ES-I3 (cell line): ENCODE data around the gene GULP1.

ENCODE experiments used
- H3K36me3 ChIP-seq: 2 replicates; pipeline ENCODE4 v1.6.1; 2013; ENCODE audit warnings: mild to moderate bottlenecking, low read length, control low read depth, moderate library complexity; ENCODE audit not compliant: insufficient read depth
- H3K4me1 ChIP-seq: 2 replicates; pipeline ENCODE4 v1.6.1; 2013; ENCODE audit warnings: mild to moderate bottlenecking, control low read depth, low read length; ENCODE audit not compliant: insufficient read depth
- H3K9ac ChIP-seq: 2 replicates; pipeline ENCODE4 v1.6.1; 2013; ENCODE audit warnings: low read depth, mild to moderate bottlenecking, low read length, moderate library complexity
- H3K9me3 ChIP-seq: 2 replicates; pipeline ENCODE4 v1.6.1; 2013; ENCODE audit warnings: mild to moderate bottlenecking, low read length, moderate library complexity; ENCODE audit not compliant: control insufficient read depth, insufficient read depth

The GULP1 gene

GRCh38 chr2:188345831-188346458, 54.3 kb downstream of the GULP1 start:
- Histone ChIP-seq H3K36me3 (no peaks in the 10 kb centered on the region), H3K9me3 (no peaks in the 10 kb centered on the region), H3K4me1 (peaks cover 7% of the 10 kb centered on the region; the same call in 1 of the 2 replicates), H3K9ac (no peak overlapping the region)

DNA sequence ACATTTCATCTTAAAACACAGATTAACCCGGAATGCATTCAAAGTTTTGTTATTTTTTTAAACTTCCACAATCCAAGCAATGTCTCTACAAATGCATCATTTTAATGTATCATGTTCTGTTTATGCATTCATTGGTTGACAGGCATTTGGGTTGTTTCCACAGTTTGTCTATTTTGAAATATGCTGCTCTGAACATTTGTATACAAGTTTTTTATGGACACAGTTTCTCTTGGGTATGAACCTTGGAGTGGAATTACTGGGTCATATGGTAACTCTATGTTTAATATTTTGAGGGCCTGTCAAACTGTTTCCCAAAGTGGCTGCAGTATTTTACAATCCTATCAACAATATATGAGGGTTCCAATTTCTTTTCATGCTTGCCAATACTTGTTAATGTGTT, 57.3 kb downstream of the GULP1 start:
- no peak overlapping the region for H3K9ac ChIP-seq
- no peaks in the 10 kb centered on the region for H3K9me3 ChIP-seq
- H3K36me3 ChIP-seq, result 0 out of 2 replicates have a peak, but pooled peaks cover under 1% of the 10 kb centered on the region
- H3K4me1 ChIP-seq, result peaks cover 4% of the 10 kb centered on the region

DNA sequence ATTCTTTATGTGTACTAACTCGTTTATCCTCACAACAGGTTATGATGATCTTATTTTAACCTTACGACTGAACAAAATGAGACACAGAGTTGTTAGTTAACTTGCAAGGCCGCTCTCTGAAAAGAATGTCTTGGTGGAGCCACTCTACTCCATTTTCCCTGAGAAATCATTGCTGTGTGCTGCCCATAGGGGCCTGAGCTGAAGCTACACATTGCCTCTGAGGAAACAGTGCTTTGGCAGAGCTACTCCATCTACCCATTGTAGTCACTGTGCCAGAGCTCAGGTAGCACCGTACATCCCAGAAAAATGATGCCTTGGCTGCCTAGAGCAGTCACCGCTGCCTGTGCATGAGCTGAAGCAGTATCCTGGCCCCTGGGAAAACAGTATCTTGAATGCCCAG, 61.6 kb downstream of the GULP1 start:
- no peaks in the 10 kb centered on the region; the same call in 1 of the 2 replicates for H3K4me1 ChIP-seq
- H3K36me3 ChIP-seq, result peaks cover 5% of the 10 kb centered on the region; the same call in 1 of the 2 replicates
- no peaks in the 10 kb centered on the region for H3K9me3 ChIP-seq
- no peak overlapping the region for H3K9ac ChIP-seq

- H3K9ac ChIP-seq, result no peak overlapping the region
- peaks cover 26% of the 10 kb centered on the region; the same call in 1 of the 2 replicates for H3K4me1 ChIP-seq
- no peaks in the 10 kb centered on the region for H3K9me3 ChIP-seq
- H3K36me3 ChIP-seq, result no peaks in the 10 kb centered on the region
Observed at GRCh38 chr2:188360485-188361263, 69.0 kb downstream of the GULP1 start.

DNA sequence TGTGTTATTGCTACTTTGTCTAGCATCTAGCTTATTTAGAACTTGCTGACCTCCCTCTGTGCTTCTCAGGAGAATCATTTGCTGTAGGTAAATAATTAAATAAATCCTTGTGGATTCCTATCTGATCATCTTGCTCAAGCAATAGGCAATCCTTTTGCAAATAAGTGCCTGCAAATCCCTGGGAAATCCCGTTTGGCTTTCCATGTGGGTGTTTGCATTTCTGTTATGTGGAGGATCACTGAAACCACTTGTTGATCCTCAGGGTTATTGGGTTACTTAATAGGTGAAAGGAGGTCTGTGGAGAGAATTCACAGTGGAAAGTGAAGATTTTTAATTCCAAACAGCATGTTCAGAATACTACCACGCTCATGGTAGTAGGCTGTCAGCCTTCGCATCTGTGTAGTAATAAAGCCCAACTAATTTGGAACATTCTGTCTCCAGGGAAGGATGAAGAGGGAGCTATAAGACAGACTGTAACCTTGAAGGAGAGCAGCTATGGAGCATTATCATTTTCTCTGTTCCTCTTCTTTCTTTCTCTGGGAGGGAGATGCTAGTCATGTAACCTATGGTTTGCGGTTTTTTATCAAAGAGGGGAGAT, 72.5 kb downstream of the GULP1 start:
- no peak overlapping the region for H3K9ac ChIP-seq
- no peaks in the 10 kb centered on the region for H3K9me3 ChIP-seq
- H3K4me1 ChIP-seq, result peaks cover 26% of the 10 kb centered on the region; the same call in 1 of the 2 replicates
- H3K36me3 ChIP-seq, result no peaks in the 10 kb centered on the region

DNA sequence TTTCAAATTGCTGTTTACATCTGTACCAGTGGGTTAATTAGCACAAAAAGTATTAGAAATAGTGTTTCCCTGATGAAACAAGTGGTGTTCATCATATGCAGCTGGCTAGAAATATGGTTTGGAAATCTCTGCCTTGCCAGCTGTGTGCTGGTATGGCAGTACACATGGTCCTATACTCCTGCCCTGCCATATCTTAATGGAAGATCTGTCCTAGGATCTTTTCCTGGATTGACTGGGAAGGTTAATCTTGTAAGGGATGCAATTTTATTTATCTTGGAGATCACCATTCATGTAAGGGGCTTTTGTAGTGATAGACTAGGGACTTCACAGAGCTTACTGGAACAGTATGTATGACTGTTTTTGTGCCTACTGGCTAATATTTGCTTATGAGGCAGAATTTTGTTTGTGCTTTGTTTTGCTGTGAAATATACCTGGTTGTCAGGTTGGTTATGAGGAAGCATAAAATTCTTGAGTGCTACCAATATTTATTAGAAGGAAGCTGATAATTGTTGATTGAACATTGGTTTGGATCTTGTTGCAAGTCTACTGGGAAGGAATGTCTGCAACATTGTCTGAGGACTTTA, 73.5 kb downstream of the GULP1 start:
- peaks cover 33% of the 10 kb centered on the region; the same call in 1 of the 2 replicates for H3K4me1 ChIP-seq
- no peaks in the 10 kb centered on the region for H3K9me3 ChIP-seq
- H3K36me3 ChIP-seq, result no peaks in the 10 kb centered on the region
- H3K9ac ChIP-seq, result no peak overlapping the region

DNA sequence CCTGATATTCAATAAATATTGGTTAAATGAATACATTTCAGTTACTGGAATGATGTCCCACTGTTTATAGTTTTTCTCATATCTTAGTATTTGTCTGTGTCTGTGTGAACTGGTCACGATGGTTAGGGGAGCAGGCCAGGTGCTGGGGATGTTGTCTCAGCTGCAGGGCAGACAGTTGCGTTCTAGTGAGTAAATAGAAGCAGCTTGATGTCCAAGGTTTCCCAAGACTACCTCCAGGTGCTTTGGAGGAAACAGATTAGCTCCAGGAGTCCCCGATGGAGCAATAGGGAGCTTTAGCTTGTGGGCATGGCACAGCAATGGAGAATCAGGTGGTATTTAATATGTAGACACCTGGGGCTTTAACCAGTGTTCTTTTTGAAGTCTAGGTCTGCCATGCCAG, 75.5 kb downstream of the GULP1 start:
- H3K9ac ChIP-seq, result no peak overlapping the region
- H3K36me3 ChIP-seq, result no peaks in the 10 kb centered on the region
- peaks cover 30% of the 10 kb centered on the region; the same call in 1 of the 2 replicates for H3K4me1 ChIP-seq
- H3K9me3 ChIP-seq, result no peaks in the 10 kb centered on the region

GRCh38 chr2:188369365-188369764, 77.7 kb downstream of the GULP1 start:
- Histone ChIP-seq H3K9me3 (no peaks in the 10 kb centered on the region), H3K36me3 (no peaks in the 10 kb centered on the region), H3K4me1 (peaks cover 13% of the 10 kb centered on the region; the same call in 1 of the 2 replicates), H3K9ac (no peak overlapping the region)

DNA sequence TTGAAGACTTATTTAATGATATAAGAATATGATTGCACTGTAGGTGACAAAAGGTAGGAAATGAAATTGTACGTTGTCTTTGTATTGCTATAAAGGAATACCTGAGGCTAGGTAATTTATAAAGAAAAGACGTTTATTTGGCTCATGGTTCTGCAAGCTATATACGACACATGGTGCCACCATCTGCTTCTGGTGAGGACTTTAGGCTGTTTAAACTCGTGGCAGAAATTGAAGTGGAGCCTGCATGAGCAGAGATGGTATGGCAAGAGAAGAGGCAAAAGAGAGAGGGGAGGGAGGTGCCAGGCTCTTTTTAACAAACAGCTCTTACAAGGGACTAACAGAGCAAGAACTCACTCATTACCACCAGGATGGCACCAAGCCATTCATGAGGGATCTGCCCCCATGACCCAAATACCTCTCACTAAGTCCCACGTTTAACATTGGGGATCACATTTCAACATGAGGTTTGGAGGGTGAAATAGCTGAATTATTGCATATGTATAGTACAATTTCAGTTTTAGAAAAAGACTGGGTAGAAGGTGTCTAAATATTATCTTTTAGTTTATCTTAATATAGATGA, 86.8 kb downstream of the GULP1 start:
- Histone ChIP-seq H3K9ac (no peak overlapping the region), H3K36me3 (no peaks in the 10 kb centered on the region), H3K4me1 (no peaks in the 10 kb centered on the region; the same call in 1 of the 2 replicates), H3K9me3 (peaks cover 7% of the 10 kb centered on the region)

GRCh38 chr2:188379748-188380147, 88.1 kb downstream of the GULP1 start:
- Histone ChIP-seq H3K9ac (no peak overlapping the region), H3K36me3 (peaks cover 8% of the 10 kb centered on the region), H3K4me1 (no peaks in the 10 kb centered on the region; the same call in 1 of the 2 replicates), H3K9me3 (peaks cover 18% of the 10 kb centered on the region)

DNA sequence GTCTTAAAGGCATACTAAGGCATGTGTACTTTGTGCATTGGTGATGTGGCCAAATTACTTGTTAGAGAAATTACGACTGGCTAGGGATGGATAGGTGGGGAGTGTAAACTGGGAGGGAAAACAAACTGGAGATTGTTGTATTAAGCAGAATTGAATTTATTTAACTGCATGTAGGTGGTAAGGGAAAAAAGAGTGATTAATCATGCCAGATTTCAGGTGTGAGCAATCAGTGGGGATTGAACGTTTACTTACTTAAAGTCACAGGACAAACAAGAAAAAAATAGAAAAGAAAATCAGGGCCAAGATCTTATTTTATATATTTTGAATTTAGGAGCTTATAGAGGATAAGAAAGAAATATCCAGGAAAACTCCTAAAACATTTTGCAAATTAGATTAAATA, 88.6 kb downstream of the GULP1 start:
- H3K36me3 ChIP-seq, result peaks cover 13% of the 10 kb centered on the region
- no peak overlapping the region for H3K9ac ChIP-seq
- H3K4me1 ChIP-seq, result no peaks in the 10 kb centered on the region; the same call in 1 of the 2 replicates
- H3K9me3 ChIP-seq, result peaks cover 23% of the 10 kb centered on the region

DNA sequence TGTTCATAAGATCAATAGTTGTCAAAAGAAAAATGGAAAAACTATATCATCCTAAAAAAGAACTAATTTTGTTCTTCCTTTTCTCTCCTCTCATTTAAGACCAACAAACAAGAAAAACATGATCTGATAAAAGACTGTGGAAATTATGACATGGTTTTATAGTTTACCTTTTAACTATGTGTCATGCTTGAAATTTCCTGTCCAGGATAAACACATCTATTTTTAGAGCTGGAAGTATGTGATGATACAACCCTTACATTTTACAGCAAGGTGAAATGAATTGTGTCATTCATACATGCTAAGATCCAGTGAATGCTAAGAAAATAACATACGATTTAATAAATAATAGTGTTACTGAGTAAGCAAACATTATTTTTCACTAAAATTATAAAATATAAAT, 89.9 kb downstream of the GULP1 start:
- Histone ChIP-seq H3K9me3 (peaks cover 32% of the 10 kb centered on the region), H3K4me1 (no peaks in the 10 kb centered on the region; the same call in 1 of the 2 replicates), H3K9ac (no peak overlapping the region), H3K36me3 (peaks cover 23% of the 10 kb centered on the region)

- Histone ChIP-seq H3K4me1 (no peaks in the 10 kb centered on the region; the same call in 1 of the 2 replicates), H3K9ac (no peak overlapping the region), H3K36me3 (peaks cover 23% of the 10 kb centered on the region), H3K9me3 (peaks cover 32% of the 10 kb centered on the region)
Observed at GRCh38 chr2:188382107-188382506, 90.4 kb downstream of the GULP1 start.

GRCh38 chr2:188383158-188383557, 91.5 kb downstream of the GULP1 start:
- Histone ChIP-seq H3K4me1 (no peaks in the 10 kb centered on the region), H3K9ac (no peak overlapping the region), H3K36me3 (peaks cover 23% of the 10 kb centered on the region), H3K9me3 (peaks cover 32% of the 10 kb centered on the region)
